HG03439 (cell line): ENCODE data around the gene ARPC2.

Experiments used
- ATAC-seq: cut with Tn5 transposase; IDR thresholded peaks from one replicate; pipeline ENCODE4 v1.9.1; 2021; ENCODE audit warnings: mild to moderate bottlenecking, moderate library complexity; ENCODE audit not compliant: unreplicated experiment

Gene ARPC2

DNA sequence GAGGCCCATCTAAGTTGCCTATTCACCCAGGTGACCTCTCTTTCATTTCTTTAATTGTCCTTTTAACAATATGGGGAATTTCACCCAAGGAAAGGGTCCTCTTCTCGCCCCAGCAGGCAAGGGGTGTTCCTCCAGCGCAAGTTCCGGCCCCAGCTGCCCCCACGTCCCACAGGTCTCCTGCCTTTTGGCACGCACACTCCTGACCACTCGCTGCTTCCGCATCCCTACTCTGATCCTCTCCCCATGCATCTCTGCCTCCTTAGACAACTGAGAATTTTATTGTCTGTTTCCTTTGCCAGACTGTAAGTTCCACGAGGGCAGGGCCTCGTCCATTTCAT is 684 bp upstream of the ARPC2 start:
- ATAC-seq = no peak

DNA sequence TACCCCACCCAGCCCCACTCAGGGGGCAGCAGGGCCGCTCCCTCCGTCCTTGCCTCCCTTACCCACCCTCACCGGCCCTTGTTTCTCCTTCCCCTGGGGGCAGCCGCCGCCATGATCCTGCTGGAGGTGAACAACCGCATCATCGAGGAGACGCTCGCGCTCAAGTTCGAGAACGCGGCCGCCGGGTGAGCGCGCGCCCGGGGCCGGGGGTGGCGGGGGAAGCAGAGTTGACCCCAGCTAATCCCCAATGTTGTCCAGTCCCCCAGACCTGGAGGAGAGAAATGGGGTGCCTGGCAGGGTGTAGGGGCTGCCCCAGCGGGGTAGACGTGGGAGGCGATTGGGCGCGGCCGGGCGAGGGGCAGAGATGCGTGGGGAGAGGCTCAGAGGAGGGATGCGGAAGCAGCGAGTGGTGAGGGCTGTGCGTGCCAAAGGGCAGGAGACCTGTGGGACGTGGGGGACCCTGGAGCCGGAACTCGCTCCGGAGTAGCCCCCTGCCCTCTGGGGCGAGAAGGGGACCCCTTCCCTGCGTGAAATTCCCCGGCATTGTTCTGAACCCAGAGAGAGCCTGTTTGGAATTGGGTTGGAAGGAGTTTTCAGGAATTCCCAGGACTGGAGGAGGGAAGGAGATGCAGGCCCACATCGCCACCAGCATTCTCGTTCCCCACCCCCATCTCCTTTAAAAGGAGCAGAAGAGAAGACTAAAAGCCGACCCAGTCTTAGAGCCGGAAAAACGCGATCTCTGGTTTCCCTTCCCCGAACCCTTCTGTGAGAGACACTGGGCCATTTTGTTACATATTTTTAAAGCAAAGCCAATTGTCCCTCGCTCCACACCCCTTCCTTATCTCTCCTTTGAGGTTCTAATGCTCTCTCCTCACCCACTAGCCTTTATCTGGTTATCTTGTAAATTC is 625 bp downstream of the ARPC2 start:
- peak; percentile 43 for ATAC-seq

GRCh38 chr2:218218268-218219185 is 1.5 kb downstream of the ARPC2 start:
- ATAC-seq = peak; percentile 35

DNA sequence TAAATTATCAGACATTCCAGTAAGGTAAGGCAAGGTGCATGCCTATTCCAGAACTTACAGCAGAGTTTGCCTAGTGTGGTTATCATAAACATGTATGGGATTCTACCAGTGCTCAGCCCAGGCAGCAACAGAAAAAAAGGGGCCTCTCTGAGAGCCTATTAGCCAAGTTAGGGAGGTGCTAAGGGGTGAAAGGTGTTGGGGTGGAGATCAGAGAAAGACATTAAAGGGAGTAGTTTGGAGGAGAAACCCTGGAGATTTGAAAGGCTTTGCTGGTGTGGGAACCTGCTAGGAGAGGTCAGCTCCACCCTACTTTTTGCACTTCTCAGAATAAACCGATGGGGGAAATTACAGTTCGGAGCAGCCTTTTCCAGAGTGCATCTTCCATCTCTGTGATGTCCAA is 2.9 kb downstream of the ARPC2 start:
- no peak for ATAC-seq

DNA sequence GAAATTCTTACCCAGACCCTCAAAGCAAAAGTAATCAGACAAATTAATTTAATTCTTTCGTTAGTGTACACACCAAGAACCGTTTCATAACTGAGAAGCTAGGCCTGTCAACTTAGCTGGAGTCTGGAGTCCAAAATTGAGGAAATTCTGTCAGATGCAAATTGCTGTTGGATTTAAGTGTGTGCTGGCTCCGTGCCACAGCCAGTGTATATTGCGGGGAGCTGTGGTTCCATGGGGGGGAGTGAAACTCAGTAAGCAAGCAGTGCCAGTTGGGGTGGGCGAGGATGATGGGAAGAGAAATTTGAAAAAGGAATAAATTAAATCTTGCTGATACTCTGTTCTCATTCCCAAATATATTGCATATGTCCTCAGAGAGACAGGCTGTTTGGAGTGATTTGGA is 4.0 kb downstream of the ARPC2 start:
- ATAC-seq = no peak

DNA sequence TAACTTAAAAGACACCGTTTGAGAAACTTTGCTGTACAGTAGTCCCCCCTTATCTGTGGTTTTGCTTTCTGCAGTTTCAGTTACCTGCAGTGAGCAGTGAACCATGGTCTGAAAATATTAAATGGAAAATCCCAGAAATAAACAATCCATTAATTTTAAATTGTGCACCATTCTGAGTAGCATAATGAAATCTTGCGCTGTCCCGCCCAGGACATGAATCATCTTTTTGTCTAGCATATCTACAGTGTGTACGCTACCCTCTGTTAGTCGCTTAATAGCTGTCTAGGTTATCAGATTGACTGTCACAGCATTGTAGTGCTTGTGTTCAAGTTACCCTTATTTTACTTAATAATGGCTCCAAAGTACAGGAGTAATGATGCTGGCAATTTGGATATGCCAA is 6.1 kb downstream of the ARPC2 start:
- ATAC-seq = no peak

DNA sequence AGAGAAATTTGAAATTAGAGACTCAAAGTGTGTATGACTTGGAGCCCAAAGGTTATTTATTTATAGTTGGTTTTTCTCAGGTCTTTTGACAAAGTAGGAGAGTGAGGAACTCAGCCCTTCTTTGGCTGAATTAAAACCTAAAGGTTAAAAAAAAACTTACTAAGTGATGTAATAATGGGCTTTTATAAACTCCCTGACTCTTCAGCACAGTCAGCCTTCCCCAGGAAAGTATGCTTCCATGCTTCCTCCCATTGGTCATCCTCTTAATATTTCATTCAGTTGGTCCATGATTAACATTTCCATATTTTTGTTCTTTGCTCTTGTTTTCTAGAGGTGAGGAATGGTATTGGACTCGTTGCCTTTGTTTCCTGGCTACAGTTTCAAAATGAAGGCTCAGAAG is 7.2 kb downstream of the ARPC2 start:
- ATAC-seq = no peak

DNA sequence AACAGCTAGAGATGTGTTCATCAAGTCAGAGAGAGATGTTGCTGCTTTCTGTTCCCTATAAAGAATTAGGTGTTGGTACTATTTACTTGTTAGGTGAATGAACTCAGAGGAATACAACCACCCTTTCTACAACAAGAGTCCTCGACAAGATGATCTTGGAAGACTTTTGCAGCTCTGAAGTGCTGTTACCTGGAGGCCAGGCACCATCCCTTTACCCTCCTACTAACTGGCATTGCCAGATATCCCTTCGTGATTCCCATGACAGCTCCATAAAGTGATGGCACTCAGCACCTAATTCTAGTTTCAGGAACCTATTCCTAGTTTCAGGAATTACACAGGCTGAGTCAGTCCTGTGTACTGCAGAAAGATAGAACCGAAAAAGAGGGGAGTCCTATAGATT is 9.9 kb downstream of the ARPC2 start:
- ATAC-seq = no peak

- ATAC-seq = no peak
These were observed 11.5 kb downstream of the ARPC2 start for GRCh38 chr2:218228366-218229090.

DNA sequence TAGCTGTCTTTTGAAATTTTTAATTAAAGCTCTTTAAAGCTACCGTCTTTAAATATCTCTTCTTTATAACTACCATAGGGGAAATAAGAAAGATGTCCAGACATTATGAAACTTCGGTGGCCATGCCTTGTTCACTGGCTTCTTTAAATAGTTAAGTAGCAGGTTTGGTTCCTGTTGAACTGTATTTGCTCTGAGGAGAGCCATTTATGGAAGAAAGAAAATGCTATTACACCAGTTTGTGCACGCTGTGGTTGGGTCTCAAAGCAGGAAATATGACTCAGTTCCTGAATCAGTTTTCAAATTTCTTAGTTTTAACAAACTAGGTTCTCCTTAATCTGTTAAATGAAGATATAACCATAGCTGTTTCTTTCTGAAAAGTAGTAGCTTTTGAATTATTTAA is 12.2 kb downstream of the ARPC2 start:
- peak; percentile 85 for ATAC-seq

DNA sequence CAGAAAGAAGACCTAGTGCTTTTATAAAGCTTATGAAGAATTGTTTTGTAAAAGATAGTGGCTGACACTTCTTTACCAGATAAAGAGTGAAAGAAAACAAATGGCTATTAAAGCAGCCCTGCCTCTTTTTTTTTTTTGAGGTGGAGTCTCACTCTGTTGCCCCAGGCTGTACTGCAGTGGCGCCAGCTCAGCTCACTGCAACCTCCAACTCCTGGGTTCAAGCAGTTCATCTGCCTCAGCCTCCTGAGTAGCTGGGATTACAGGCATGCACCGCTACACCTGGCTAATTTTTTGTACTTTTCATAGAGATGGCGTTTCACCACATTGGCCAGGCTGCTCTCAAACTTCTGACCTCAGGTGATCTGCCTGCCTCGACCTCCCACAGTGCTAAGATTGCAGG is 12.9 kb downstream of the ARPC2 start:
- ATAC-seq = no peak

DNA sequence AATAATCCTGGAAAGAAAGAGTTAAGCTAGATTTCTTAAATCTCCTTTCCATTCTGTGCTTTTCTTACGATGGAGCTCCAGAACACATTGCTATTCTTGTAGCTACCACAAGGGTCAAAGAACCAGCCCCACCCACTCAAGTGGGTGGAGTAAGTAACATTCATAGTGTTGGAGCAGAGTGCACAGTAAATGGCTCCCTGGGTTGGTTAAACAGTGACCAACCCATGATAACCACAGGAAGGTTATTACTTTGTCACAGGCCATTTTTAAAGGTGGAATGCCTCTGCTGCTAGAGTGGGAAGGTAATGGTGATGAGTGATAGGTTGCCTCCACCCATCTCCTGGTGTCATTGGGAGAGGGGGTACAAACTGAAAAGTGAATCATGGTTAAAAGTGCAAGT is 13.9 kb downstream of the ARPC2 start:
- ATAC-seq = no peak

- no peak for ATAC-seq
These were observed 16.6 kb downstream of the ARPC2 start for GRCh38 chr2:218233543-218233942.

DNA sequence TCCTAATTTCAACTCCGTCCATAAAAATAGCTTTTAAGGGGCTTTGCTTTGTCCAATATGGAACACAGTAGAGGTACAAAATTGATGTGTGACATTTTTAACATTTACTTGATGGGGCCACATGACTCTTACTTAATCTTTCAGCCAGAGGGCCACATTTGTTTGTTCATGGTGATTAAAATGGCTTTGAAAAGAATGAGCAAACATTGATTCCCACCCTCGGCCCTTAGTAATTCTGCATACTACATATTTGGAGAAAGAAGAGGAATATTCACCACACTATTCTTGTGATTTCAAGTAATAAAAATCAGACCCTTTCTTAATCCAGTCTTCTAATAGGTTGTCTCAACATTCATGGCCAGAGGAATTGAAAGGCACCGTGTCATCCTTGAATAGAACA is 17.5 kb downstream of the ARPC2 start:
- ATAC-seq = no peak

DNA sequence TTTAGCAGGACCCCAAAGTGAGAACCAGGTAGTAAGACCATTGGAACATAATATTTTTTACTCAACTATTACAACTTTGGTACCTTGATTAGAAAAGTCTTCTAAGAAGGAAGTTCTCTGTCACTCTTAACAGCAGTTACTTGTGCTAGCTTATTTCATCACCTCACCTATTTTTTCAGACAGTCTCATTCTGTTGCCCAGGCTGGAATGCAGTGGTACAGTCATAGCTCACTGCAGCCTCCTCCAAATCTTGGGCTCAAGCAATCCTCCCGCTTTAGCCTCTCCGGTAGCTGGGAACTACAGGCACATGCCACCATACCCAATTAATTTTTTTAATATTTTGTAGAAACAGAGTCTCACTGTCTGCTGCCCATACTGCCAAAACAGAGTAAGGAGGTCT is 18.0 kb downstream of the ARPC2 start:
- ATAC-seq = no peak

- no peak for ATAC-seq
These were observed 19.8 kb downstream of the ARPC2 start for GRCh38 chr2:218236829-218237228.

GRCh38 chr2:218238887-218239286 is 21.9 kb downstream of the ARPC2 start:
- ATAC-seq = no peak

GRCh38 chr2:218244204-218244603 is 27.2 kb downstream of the ARPC2 start:
- ATAC-seq = no peak

GRCh38 chr2:218244665-218245064 is 27.7 kb downstream of the ARPC2 start:
- ATAC-seq = no peak

GRCh38 chr2:218245214-218245613 is 28.2 kb downstream of the ARPC2 start:
- ATAC-seq = no peak

DNA sequence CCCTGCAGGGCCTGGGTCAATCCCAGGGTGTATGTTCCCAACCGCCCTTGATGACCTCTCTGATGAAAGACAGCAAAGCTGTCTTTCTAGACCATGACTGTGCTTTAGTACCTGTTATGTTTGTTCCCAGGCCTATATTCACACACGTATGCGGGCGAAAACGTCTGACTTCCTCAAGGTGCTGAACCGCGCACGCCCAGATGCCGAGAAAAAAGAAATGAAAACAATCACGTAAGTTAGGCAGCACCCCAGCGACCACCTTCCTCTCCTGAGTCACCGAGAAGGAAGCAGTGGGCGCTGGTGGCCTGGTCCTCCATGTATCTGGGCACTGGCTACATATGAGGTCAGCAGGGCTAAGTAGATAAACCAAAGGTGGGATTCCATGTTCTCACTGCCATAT is 32.7 kb downstream of the ARPC2 start:
- ATAC-seq = no peak
